Tibial artery (tissue), 4 donors: Measurements from ENCODE around the gene SMIM14.
"Not testable (repeated sequence)": the region's sequence is repeated elsewhere in the genome, so short reads cannot be mapped to it uniquely, and the experiment has no call there.

Experiments used
- DNase-seq, 2 donors: peaks; one replicate each; pipeline ENCODE4 v3.0.0-alpha.2; 2019
- H3K27ac ChIP-seq, 2 donors: fragments of 200-600 bp; sonication (generic) in 1 of 2; 1 replicate in 1 of 2; 2 replicates in 1 of 2; pipeline ENCODE4 v1.5.1; 2018 to 2019; ENCODE audit warnings: mild to moderate bottlenecking in 1 of 2
- H3K27me3 ChIP-seq, 2 donors: fragments of 200-600 bp; sonication (generic) in 1 of 2; one replicate each; pipeline versions ENCODE4 v1.5.1 to v1.6.0; 2016 to 2019
- H3K36me3 ChIP-seq, 3 donors: fragments of 200-600 bp; sonication (generic) in 2 of 3; one replicate each; pipeline ENCODE4 v1.5.1; 2016 to 2019; ENCODE audit warnings: mild to moderate bottlenecking in 2 of 3
- H3K4me1 ChIP-seq, 4 donors: fragments of 200-600 bp; sonication (generic) in 2 of 4; 1 replicate in 3 of 4; 2 replicates in 1 of 4; pipeline ENCODE4 v1.5.1; 2016 to 2019
- H3K4me3 ChIP-seq, 2 donors: fragments of 200-600 bp; sonication (generic) in 1 of 2; 1 replicate in 1 of 2; 2 replicates in 1 of 2; pipeline ENCODE4 v1.5.1; 2018 to 2019; ENCODE audit warnings: mild to moderate bottlenecking in 2 of 2
- H3K9me3 ChIP-seq, 3 donors: fragments of 200-600 bp; sonication (generic) in 1 of 3; one replicate each; pipeline ENCODE4 v1.5.1; 2016 to 2019
- intact Hi-C: fragments of 100-400 bp; cut with DNase I; formaldehyde crosslinking; loops from one replicate; pipeline ENCODE4 v1.15.0; 2023; ENCODE audit warnings: low total_unique reads
- TF ChIP-seq, protein P1 (sequence below), 2 experiments: fragments of 200-600 bp in 1 of 2; fragments of 450-650 bp in 1 of 2; IDR thresholded peaks; one replicate each; pipeline ENCODE4 v1.5.1; 2017 to 2019; ENCODE audit warnings: antibody characterized with exemption in 2 of 2, mild to moderate bottlenecking in 1 of 2, moderate library complexity in 1 of 2

The SMIM14 gene

DNA sequence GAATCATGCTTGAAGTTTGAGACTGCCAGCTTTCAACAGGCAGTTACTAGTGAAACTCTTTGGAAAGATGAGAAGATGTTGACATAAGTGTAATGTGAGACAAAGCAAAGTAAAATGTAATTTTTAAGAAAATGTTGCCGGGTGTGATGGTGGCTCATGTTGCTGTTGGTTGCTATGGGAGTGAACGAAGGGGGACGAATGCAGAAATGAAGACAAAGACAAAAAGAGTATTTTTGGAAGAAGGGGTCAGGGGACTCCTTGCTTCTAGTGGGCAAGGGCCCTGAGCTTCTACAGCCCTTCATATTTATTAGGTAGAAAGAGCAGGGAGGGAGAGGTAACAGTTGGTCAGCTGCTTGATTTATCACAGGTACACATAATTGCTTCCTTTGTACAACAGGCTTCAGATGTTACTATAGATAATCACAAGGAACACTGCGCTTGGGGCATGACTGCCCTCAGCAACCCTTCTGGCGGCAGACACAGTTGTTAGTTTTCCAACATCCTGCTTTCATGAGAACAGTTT, 99.5 kb downstream of the SMIM14 start:
- DNase-seq, result no peak
- H3K9me3 ChIP-seq, result no peaks in the 10 kb centered on the region
- H3K4me1 ChIP-seq, result no peaks in the 10 kb centered on the region
- H3K27ac ChIP-seq, result no peak overlapping the region
- intact Hi-C loops, result no loop called here
- no peak overlapping the region for H3K4me3 ChIP-seq
- peaks cover 6 to 13% (median 12%) of the 10 kb centered on the region in 3 donors for H3K36me3 ChIP-seq
- TF ChIP-seq, protein P1, sequence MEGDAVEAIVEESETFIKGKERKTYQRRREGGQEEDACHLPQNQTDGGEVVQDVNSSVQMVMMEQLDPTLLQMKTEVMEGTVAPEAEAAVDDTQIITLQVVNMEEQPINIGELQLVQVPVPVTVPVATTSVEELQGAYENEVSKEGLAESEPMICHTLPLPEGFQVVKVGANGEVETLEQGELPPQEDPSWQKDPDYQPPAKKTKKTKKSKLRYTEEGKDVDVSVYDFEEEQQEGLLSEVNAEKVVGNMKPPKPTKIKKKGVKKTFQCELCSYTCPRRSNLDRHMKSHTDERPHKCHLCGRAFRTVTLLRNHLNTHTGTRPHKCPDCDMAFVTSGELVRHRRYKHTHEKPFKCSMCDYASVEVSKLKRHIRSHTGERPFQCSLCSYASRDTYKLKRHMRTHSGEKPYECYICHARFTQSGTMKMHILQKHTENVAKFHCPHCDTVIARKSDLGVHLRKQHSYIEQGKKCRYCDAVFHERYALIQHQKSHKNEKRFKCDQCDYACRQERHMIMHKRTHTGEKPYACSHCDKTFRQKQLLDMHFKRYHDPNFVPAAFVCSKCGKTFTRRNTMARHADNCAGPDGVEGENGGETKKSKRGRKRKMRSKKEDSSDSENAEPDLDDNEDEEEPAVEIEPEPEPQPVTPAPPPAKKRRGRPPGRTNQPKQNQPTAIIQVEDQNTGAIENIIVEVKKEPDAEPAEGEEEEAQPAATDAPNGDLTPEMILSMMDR (IDR thresholded peaks at IDR 0.05), result no peak
- H3K27me3 ChIP-seq, result no peaks in the 10 kb centered on the region

DNA sequence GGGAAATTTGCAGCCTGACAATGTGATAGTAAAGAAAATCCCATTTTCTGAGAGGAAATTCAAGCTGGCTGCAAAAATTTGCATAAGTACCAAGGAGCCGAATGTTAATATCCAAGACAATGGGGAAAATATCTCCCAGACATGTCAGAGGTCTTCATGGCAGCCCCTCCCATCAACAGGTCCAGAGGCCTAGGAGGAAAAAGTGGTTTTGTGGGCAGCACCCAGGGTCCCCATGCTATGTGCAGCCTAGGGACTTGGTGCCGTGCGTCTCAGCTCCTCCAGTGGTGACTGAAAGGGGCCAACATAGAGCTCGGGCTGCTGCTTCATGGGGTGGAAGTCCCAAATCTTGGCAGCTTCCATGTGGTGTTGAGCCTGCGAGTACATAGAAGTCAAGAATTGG, 105.1 kb downstream of the SMIM14 start:
- DNase-seq, result no peak
- Histone ChIP-seq H3K27me3 (no peaks in the 10 kb centered on the region), H3K4me3 (no peak overlapping the region), H3K27ac (no peak overlapping the region), H3K9me3 (no peaks in the 10 kb centered on the region), H3K36me3 (peaks cover 8 to 25% (median 21%) of the 10 kb centered on the region in 3 donors), H3K4me1 (peaks cover 0 to 10% (median 6%) of the 10 kb centered on the region in 4 donors)
- intact Hi-C loops, result no loop called here
- TF ChIP-seq, protein P1 (IDR thresholded peaks at IDR 0.05), result no peak

DNA sequence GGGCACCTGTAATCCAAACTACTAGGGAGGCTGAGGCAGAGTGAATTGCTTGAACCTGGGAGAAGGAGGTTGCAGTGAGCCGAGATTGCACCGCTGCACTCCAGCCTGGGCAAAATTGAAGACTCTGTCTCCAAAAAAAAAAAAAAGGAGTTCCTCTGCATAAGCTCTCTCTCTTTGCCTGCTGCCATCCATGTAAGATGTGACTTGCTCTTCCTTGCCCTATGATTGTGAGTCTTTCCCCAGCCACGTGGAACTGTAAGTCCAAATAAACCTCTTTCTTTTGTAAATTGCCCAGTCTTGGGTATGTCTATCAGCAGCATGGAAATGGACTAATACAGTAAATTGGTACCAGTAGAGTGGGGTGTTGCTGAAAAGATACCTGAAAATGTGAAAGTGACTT, 106.4 kb downstream of the SMIM14 start:
- H3K36me3 ChIP-seq, result peaks cover 8 to 25% (median 21%) of the 10 kb centered on the region in 3 donors
- intact Hi-C loops, H3K27me3 ChIP-seq, DNase-seq, H3K9me3 ChIP-seq, H3K27ac ChIP-seq, H3K4me3 ChIP-seq: not testable (repeated sequence)
- peaks cover 0 to 11% (median 7%) of the 10 kb centered on the region in 4 donors for H3K4me1 ChIP-seq

DNA sequence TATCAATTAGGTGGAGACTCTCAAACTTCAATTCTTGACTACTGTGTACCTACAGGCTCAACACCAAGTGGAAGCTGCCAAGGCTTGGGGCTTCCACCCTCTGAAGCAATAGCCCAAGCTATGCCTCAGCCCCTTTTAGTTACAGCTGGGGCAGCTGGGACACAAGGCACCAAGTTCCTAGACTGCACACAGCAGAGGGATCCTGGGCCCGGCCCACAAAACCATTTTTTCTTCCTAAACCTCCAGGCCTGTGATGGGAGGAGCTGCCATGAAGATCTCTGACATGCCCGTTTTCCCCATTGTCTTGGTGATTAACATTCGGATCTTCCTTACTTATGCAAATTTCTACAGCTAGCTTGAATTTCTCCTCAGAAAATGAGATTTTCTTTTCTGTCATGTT, 108.0 kb downstream of the SMIM14 start:
- TF ChIP-seq, protein P1 (IDR thresholded peaks at IDR 0.05), result no peak
- no peak overlapping the region for H3K4me3 ChIP-seq
- no peaks in the 10 kb centered on the region for H3K27me3 ChIP-seq
- no peak for DNase-seq
- H3K4me1 ChIP-seq, result peaks cover 0 to 18% (median 11%) of the 10 kb centered on the region in 4 donors
- peaks cover 8 to 25% (median 21%) of the 10 kb centered on the region in 3 donors for H3K36me3 ChIP-seq
- H3K9me3 ChIP-seq, result no peaks in the 10 kb centered on the region
- no peak overlapping the region for H3K27ac ChIP-seq
- intact Hi-C loops, result no loop called here

DNA sequence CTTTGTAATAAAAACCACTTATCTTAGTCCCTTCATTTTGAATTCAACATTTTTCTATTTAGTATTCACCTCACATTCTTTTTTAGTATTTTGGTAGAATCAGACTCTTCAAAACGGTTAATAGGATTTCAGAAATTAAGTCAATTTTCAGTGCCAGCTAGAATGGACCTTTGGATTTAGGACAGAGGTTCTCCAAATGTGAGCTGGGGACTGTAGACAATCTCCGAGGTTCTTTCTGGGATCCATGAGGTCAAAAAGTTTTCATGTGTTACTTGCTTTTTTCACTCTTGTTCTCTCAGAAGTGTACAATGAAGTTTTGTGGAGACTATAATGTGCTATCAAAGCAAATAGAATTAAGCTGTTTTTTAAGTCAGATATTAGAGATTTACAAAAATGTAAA, 109.1 kb downstream of the SMIM14 start:
- intact Hi-C loops, result loop anchor here (5.0 kb wide), 3 partner anchors 72 to 168 kb away; partner anchors contain the start of genes LIAS, RPL9 and UBE2K
- H3K4me3 ChIP-seq, result no peak overlapping the region

DNA sequence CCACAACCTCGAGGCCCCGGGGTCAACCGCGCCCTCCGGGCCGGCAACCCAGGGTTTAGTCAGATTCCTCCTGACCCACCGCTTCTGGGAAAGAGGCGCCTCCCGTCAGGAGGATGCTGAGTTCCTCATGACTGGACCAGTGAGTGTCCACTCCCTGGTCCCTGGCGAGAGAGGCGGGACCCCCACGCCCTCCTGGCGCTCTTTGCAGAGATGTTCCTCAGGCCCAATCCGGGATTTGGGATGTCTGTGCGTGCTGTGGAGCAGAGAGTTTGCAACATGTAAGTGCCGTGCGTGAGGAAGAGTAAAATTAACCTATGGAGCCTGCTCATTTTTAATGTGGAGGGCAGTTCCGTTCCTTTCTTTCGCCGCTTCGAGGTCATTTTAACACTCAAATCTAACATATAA, 110.6 kb downstream of the SMIM14 start:
- peak; percentile 90 to 93 for DNase-seq
- no peaks in the 10 kb centered on the region for H3K9me3 ChIP-seq
- peak overlapping the region; percentile 68 to 77 for H3K4me3 ChIP-seq
- TF ChIP-seq, protein P1 (IDR thresholded peaks at IDR 0.05), result no peak
- H3K4me1 ChIP-seq, result peaks cover 0 to 33% (median 12%) of the 10 kb centered on the region in 4 donors
- intact Hi-C loops, result loop anchor here (5.0 kb wide), 3 partner anchors 71 to 169 kb away; partner anchors contain the start of genes LIAS, RPL9 and UBE2K
- H3K36me3 ChIP-seq, result peaks cover 0 to 8% (median 7%) of the 10 kb centered on the region in 3 donors
- peak overlapping the region; percentile 88 to 92 for H3K27ac ChIP-seq
- no peaks in the 10 kb centered on the region for H3K27me3 ChIP-seq

More for the DNA sequence above, 109.1 kb downstream of the SMIM14 start:
- H3K4me1 ChIP-seq, result peaks cover 0 to 26% (median 12%) of the 10 kb centered on the region in 4 donors
- no peak overlapping the region for H3K27ac ChIP-seq
- H3K27me3 ChIP-seq, result no peaks in the 10 kb centered on the region
- peaks cover 5 to 21% (median 19%) of the 10 kb centered on the region in 3 donors for H3K36me3 ChIP-seq
- H3K9me3 ChIP-seq, result no peaks in the 10 kb centered on the region
- TF ChIP-seq, protein P1 (IDR thresholded peaks at IDR 0.05), result no peak
- DNase-seq, result no peak
